ENCODE measurements around the gene RCSD1.

The RCSD1 gene

DNA sequence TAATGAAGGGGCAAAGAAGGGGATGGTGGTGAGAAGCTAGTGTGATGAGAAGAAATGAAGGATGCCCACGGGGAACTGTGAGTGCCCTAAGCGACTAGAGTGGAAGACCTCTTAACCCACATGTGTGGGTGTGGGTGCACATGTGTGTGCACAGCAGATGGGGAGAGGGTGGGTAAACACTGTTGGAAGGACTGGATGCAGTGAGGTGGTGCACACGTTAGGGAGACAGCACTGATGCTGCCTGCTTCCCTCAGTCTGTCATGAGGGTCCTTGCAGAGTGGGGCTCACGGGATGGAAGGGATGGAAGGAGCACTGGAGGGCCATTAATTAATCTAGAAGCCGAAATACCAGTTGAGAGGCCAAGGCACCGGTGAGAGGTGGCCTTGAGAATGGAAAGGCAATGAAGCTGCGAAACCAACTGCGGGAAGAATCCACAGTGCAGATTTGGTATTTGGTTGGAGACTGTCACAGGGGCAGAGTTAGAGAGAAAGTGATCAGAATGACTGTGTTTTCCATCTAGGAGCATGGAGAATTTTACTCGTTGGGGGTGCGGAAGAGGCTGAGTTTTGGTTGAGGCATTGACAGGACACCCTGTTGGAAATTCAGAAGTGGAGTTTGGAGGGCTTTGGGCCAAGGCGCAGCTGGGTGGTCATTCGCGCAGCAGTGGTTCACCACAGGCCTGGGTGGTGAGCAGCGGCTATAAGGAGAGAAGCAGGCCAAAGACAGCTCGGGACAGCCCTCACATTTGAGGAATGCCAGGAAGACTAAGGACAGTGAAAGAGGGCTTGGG is 15.8 kb downstream of the RCSD1 start:
- Histone ChIP-seq H3K4me2 (ENCODE audit: low read length, poor library complexity, severe bottlenecking) (no peak overlapping the region), H2BK5ac (ENCODE audit: low read depth, low read length, poor library complexity, severe bottlenecking) (no peak overlapping the region), H3K14ac (ENCODE audit: low read length in 2 of 2) (no peak overlapping the region), H4K8ac (ENCODE audit: low read length) (no peak overlapping the region), H3K27ac (ENCODE audit: low read length, poor library complexity, severe bottlenecking) (no peak overlapping the region), H2BK15ac (ENCODE audit: low read depth, poor library complexity, severe bottlenecking) (no peak overlapping the region), H3K23ac (ENCODE audit: low read length in 2 of 2) (no peak overlapping the region), H2AFZ (ENCODE audit: low read depth, low read length) (no peak overlapping the region), H4K91ac (ENCODE audit: low read length) (no peak overlapping the region), H3K4ac (ENCODE audit: low read depth in 1 of 2, low read length in 2 of 2) (no peak overlapping the region), H3K79me1 (replicated peaks; ENCODE audit: low read length, poor library complexity, severe bottlenecking) (no peaks in the 10 kb centered on the region), H3K4me3 (ENCODE audit: insufficient read depth in 1 of 2, low read depth in 1 of 2, low read length in 2 of 2) (no peak overlapping the region), H2AK5ac (ENCODE audit: low read length, severe bottlenecking) (no peak overlapping the region), H3K9ac (ENCODE audit: low read length) (no peak overlapping the region), H3K27me3 (ENCODE audit: control insufficient read depth in 1 of 2, insufficient read depth in 1 of 2, low read length in 2 of 2) (peaks cover 7 to 13% of the 10 kb centered on the region in 2 experiments), H3K18ac (ENCODE audit: low read depth in 1 of 2, low read length in 2 of 2) (no peak overlapping the region), H3K9me3 (ENCODE audit: control insufficient read depth, low read length) (no peaks in the 10 kb centered on the region), H3K4me1 (ENCODE audit: control insufficient read depth, insufficient read depth, low read depth, low read length) (no peaks in the 10 kb centered on the region), H3K36me3 (ENCODE audit: control insufficient read depth in 1 of 2, insufficient read depth in 2 of 2, low read depth in 1 of 2, low read length in 2 of 2) (no peaks in the 10 kb centered on the region), H2BK12ac (ENCODE audit: low read length in 2 of 2) (peak overlapping the region in 1 of 2 experiments; percentile 33), H2BK120ac (ENCODE audit: low read depth, low read length) (no peak overlapping the region)
- DNase-seq = no peak
- 88% methylated on average over 14 of the region's 15 CpGs for WGBS

DNA sequence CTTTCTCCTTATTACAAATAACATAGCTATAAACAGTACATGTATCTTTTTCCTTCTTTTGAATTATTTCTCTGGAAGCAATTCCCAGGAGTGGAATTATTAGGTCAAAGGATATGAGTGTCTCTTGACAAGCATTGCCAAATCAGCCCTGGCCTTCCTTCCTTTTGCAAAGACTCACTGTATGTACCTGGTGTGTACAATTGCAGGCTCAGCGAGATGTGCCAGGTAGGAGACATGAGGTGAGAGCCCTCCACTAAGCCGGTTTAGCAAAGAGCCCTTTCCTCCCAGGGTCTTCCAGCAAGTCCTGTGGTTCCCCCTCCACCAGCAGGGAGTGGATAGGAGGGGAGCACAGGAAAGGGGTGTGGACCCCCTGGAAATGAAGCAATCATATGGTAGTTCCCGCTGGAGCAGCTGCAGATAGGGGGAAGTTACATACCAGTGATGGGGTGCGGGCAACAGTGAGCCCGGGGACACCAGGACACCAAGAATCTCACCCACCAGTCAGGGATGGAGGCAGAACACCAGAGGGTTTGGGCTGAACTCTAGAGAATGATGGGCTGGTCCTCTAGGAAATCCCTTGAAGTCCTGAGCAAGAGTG is 18.3 kb downstream of the RCSD1 start:
- Histone ChIP-seq H2BK5ac (ENCODE audit: low read depth, low read length, poor library complexity, severe bottlenecking) (no peak overlapping the region), H3K4me2 (ENCODE audit: low read length, poor library complexity, severe bottlenecking) (no peak overlapping the region), H2AK5ac (ENCODE audit: low read length, severe bottlenecking) (no peak overlapping the region), H3K4me1 (ENCODE audit: control insufficient read depth, insufficient read depth, low read depth, low read length) (no peaks in the 10 kb centered on the region), H3K9me3 (ENCODE audit: control insufficient read depth, low read length) (no peaks in the 10 kb centered on the region), H4K91ac (ENCODE audit: low read length) (no peak overlapping the region), H3K18ac (ENCODE audit: low read depth in 1 of 2, low read length in 2 of 2) (no peak overlapping the region), H2BK15ac (ENCODE audit: low read depth, poor library complexity, severe bottlenecking) (no peak overlapping the region), H3K4ac (ENCODE audit: low read depth in 1 of 2, low read length in 2 of 2) (no peak overlapping the region), H3K79me1 (replicated peaks; ENCODE audit: low read length, poor library complexity, severe bottlenecking) (no peaks in the 10 kb centered on the region), H2BK120ac (ENCODE audit: low read depth, low read length) (no peak overlapping the region), H3K14ac (ENCODE audit: low read length in 2 of 2) (no peak overlapping the region), H3K36me3 (ENCODE audit: control insufficient read depth in 1 of 2, insufficient read depth in 2 of 2, low read depth in 1 of 2, low read length in 2 of 2) (no peaks in the 10 kb centered on the region), H4K8ac (ENCODE audit: low read length) (no peak overlapping the region), H3K4me3 (ENCODE audit: insufficient read depth in 1 of 2, low read depth in 1 of 2, low read length in 2 of 2) (no peak overlapping the region), H3K23ac (ENCODE audit: low read length in 2 of 2) (no peak overlapping the region), H2AFZ (ENCODE audit: low read depth, low read length) (no peak overlapping the region), H3K9ac (ENCODE audit: low read length) (no peak overlapping the region), H2BK12ac (ENCODE audit: low read length in 2 of 2) (no peak overlapping the region), H3K27me3 (ENCODE audit: control insufficient read depth in 1 of 2, insufficient read depth in 1 of 2, low read length in 2 of 2) (peaks cover 0 to 6% of the 10 kb centered on the region in 2 experiments), H3K27ac (ENCODE audit: low read length, poor library complexity, severe bottlenecking) (no peak overlapping the region)
- DNase-seq = no peak
- WGBS = 96% methylated on average over 5 of the region's 5 CpGs

DNA sequence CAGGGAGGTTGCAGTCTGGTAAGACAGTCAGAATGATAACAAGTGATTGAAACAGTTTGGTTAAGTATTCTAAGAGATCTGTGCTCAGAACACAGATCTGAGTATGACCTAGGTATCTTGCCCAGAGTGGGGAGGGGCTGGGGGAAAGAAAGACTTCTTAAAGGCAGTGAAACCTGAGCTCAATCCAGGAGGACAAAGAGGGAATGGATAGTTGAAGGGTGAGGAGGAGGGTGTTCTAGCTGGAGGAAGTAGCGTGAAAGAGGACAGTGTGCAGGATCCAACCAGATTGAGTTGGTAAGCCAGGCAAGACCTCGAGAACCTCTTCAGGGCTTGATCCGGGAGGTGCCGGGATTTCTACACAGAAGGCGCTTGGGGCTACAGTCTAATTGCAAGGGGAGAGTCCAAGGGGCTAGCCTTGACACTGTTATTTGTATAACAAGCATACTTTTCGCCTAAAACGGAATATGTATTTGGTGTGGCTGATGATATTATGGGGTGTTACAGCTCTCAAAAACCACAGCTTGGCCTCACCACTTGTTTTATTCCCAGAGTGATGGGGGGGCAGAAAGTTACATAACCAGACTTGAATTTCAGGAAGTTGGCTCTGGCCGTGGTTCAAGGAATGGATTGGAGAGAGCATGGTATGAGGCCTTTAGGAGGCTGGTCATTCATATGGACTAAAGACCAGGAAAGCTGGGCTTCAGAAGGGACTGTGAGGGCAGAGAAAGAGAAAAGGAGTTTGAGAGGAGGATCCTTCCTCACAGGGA is 19.1 kb downstream of the RCSD1 start:
- Histone ChIP-seq H3K79me1 (replicated peaks; ENCODE audit: low read length, poor library complexity, severe bottlenecking) (no peaks in the 10 kb centered on the region), H3K36me3 (ENCODE audit: control insufficient read depth in 1 of 2, insufficient read depth in 2 of 2, low read depth in 1 of 2, low read length in 2 of 2) (no peaks in the 10 kb centered on the region), H4K91ac (ENCODE audit: low read length) (no peak overlapping the region), H2AFZ (ENCODE audit: low read depth, low read length) (no peak overlapping the region), H2BK15ac (ENCODE audit: low read depth, poor library complexity, severe bottlenecking) (no peak overlapping the region), H3K18ac (ENCODE audit: low read depth in 1 of 2, low read length in 2 of 2) (no peak overlapping the region), H3K9me3 (ENCODE audit: control insufficient read depth, low read length) (no peaks in the 10 kb centered on the region), H4K8ac (ENCODE audit: low read length) (no peak overlapping the region), H3K9ac (ENCODE audit: low read length) (no peak overlapping the region), H2BK5ac (ENCODE audit: low read depth, low read length, poor library complexity, severe bottlenecking) (no peak overlapping the region), H3K23ac (ENCODE audit: low read length in 2 of 2) (no peak overlapping the region), H3K4me3 (ENCODE audit: insufficient read depth in 1 of 2, low read depth in 1 of 2, low read length in 2 of 2) (no peak overlapping the region), H3K14ac (ENCODE audit: low read length in 2 of 2) (no peak overlapping the region), H3K27me3 (ENCODE audit: control insufficient read depth in 1 of 2, insufficient read depth in 1 of 2, low read length in 2 of 2) (peaks cover 0 to 4% of the 10 kb centered on the region in 2 experiments), H2AK5ac (ENCODE audit: low read length, severe bottlenecking) (no peak overlapping the region), H2BK12ac (ENCODE audit: low read length in 2 of 2) (no peak overlapping the region), H3K4ac (ENCODE audit: low read depth in 1 of 2, low read length in 2 of 2) (no peak overlapping the region), H2BK120ac (ENCODE audit: low read depth, low read length) (no peak overlapping the region), H3K4me1 (ENCODE audit: control insufficient read depth, insufficient read depth, low read depth, low read length) (no peaks in the 10 kb centered on the region), H3K27ac (ENCODE audit: low read length, poor library complexity, severe bottlenecking) (no peak overlapping the region), H3K4me2 (ENCODE audit: low read length, poor library complexity, severe bottlenecking) (no peak overlapping the region)
- DNase-seq = no peak
- WGBS = 93% methylated on average over 8 of the region's 8 CpGs

Measured in mesenchymal stem cell (in vitro differentiated cells and primary cell).